OCI-LY7 (cell line): ENCODE measurements around the gene CRB2. TPM values are rescaled to one million over a fixed set of nuclear protein-coding genes. Genes with fewer than 3 reads are reported as not detected.

ENCODE experiments used
- BruUV-seq: library from RNA; stranded (reverse); fragments of 400-500 nt; replicated peaks from 2 replicates; lab custom pipeline; 2021; lab: Mats Ljungman, UMichigan
- CTCF ChIA-PET: fragments of 300-600 bp; sonication (Branson Sonifier 250); formaldehyde crosslinking; loops from one replicate; lab custom pipeline; 2022; ENCODE audit warnings: antibody characterized with exemption; ENCODE audit not compliant: unreplicated experiment; lab: Charles Lee
- POLR2A ChIA-PET: fragments of 300-600 bp; sonication (Branson Sonifier 250); formaldehyde crosslinking; loops from one replicate; lab custom pipeline; 2022; ENCODE audit warnings: antibody characterized with exemption; lab: Charles Lee
- DNase-seq: peaks from one replicate; pipeline ENCODE4 v3.0.0-alpha.2; 2015; ENCODE audit warnings: low spot score
- H2AFZ ChIP-seq: fragments of 200-600 bp; sonication (generic), shearing (Covaris generic); 2 replicates; pipeline ENCODE4 v1.6.1; 2014; ENCODE audit warnings: mild to moderate bottlenecking, antibody characterized with exemption, low read length, moderate library complexity
- H3K27ac ChIP-seq: fragments of 200-600 bp; sonication (generic); 2 replicates; pipeline ENCODE4 v1.5.1; 2014; ENCODE audit warnings: mixed run types, low read depth, mild to moderate bottlenecking, moderate library complexity, low read length, inconsistent platforms; ENCODE audit not compliant: poor library complexity, severe bottlenecking
- H3K36me3 ChIP-seq: fragments of 200-600 bp; sonication (generic); 2 replicates; pipeline ENCODE4 v1.6.1; 2014; ENCODE audit warnings: mild to moderate bottlenecking, antibody characterized with exemption, low read length, moderate library complexity, mixed read lengths; ENCODE audit not compliant: insufficient read depth
- H3K4me1 ChIP-seq: fragments of 200-600 bp; sonication (generic); 2 replicates; pipeline ENCODE4 v1.5.1; 2014; ENCODE audit warnings: mild to moderate bottlenecking, low read length; ENCODE audit not compliant: insufficient read depth, poor library complexity, severe bottlenecking
- H3K4me2 ChIP-seq: fragments of 200-600 bp; sonication (generic); 2 replicates; pipeline ENCODE4 v1.6.1; 2014; ENCODE audit warnings: mild to moderate bottlenecking, low read length
- H3K4me3 ChIP-seq: fragments of 200-600 bp; sonication (generic); 2 replicates; pipeline ENCODE4 v1.5.1; 2014; ENCODE audit warnings: mild to moderate bottlenecking, low read depth, low read length; ENCODE audit not compliant: poor library complexity, severe bottlenecking
- H3K79me2 ChIP-seq: fragments of 200-600 bp; sonication (generic); 2 replicates; pipeline ENCODE4 v1.6.1; 2016; ENCODE audit warnings: low read depth, mild to moderate bottlenecking, low read length, moderate library complexity, mixed read lengths; ENCODE audit not compliant: insufficient read depth
- H3K9me2 ChIP-seq: fragments of 200-600 bp; sonication (generic); 2 replicates; pipeline ENCODE4 v1.6.1; 2016; ENCODE audit warnings: mild to moderate bottlenecking, low read length, mixed read lengths; ENCODE audit not compliant: insufficient read depth
- H3K9me3 ChIP-seq: fragments of 200-600 bp; sonication (generic); 2 replicates; pipeline ENCODE4 v1.6.1; 2014; ENCODE audit warnings: mild to moderate bottlenecking, mixed run types, low read length, mixed read lengths
- H4K20me1 ChIP-seq: fragments of 200-600 bp; sonication (generic); 2 replicates; pipeline ENCODE4 v1.6.1; 2014; ENCODE audit warnings: mild to moderate bottlenecking, antibody characterized with exemption, low read length, moderate library complexity, mixed read lengths; ENCODE audit not compliant: insufficient read depth
- CTCF ChIP-seq: fragments of 200-600 bp; sonication (generic); conservative IDR thresholded peaks from 2 replicates; pipeline ENCODE4 v1.5.1; 2014; ENCODE audit warnings: mild to moderate bottlenecking, antibody characterized with exemption, low read length, moderate library complexity, mixed read lengths
- EZH2phosphoT487 ChIP-seq: fragments of 200-600 bp; sonication (generic); IDR thresholded peaks from 2 replicates; pipeline ENCODE4 v1.6.1; 2018; ENCODE audit warnings: low read depth, borderline replicate concordance, mild to moderate bottlenecking, mixed run types, antibody characterized with exemption, low read length, moderate library complexity, mixed read lengths
- intact Hi-C: fragments of 100-400 bp; cut with micrococcal nuclease; formaldehyde crosslinking; loops from one replicate; pipeline ENCODE4 v1.10.0; 2022; ENCODE audit not compliant: unreplicated experiment
- total RNA-seq, 2 experiments: library from RNA; depleted of rRNA in 1 of 2; stranded (reverse); fragments of >200 nt in 1 of 2; shearing (Covaris generic) in 1 of 2; gene quantifications; 2 replicates each; pipeline ENCODE4 v1.2.3, GENCODE V29; 2014 to 2022

CRB2 gene
- total RNA-seq, 2 experiments from 2014 or later, result 1.6 to 3.4 TPM

DNA sequence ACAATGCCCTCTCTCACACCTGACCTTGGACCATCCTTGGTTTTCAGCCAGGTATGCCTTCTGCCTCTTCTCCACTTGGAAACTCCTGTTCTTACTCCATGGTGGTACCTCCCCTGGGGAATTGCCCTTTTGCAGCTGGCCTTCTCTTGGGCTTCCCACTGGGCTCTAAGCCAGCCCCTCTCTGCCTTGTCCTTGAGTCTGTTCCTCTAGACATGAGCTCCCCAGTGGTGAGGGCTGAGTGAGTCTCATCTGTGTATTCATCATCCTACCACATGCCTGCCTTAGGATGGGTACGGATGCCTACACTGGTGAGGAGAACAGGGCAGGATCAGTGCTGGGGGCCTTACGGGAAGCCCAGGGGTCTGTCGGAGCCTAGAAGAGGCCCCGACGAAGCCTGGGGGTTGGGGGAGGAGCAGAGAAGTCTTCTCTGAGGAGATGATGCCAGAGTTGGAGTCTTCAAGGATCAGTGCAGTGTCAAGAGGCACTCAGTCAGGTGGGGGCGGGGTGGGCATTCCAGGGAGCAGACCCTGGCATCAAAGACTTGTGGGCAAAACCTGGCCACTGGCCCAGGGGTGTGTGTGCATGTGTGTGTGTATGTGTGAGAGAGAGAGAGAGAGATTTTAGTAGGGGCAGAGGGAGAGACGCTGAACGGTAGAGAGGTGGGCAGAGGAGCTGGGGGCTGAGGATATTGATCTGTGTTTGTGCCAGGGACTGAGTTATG is 5.2 kb upstream of the CRB2 start:
- no peak for DNase-seq
- Histone ChIP-seq H2AFZ (no peak overlapping the region), H3K79me2 (no peaks in the 10 kb centered on the region), H3K9me2 (no peaks in the 10 kb centered on the region), H3K4me2 (no peak overlapping the region), H4K20me1 (no peaks in the 10 kb centered on the region), H3K4me3 (no peak overlapping the region), H3K27ac (no peak overlapping the region), H3K36me3 (no peaks in the 10 kb centered on the region), H3K9me3 (no peaks in the 10 kb centered on the region; the same call in 1 of the 2 replicates), H3K4me1 (peaks cover 43% of the 10 kb centered on the region)
- intact Hi-C loops, result loop anchor here (1.0 to 5.0 kb wide), 2 partner anchors 268 to 358 kb away; no protein-coding TSS in a partner anchor
- no TSS peak for BruUV-seq
- POLR2A ChIA-PET, result interaction anchor here (0.7 kb wide), 1 partner anchor 255 kb away, joined by 3 read pairs; no protein-coding TSS in a partner anchor
- CTCF ChIA-PET, result interaction anchor here (0.5 to 2.0 kb wide), 4 partner anchors 9 to 259 kb away, joined by 3 to 11 read pairs (median 3); no protein-coding TSS in a partner anchor
- TF ChIP-seq CTCF (no peak), EZH2phosphoT487 (no peak)

DNA sequence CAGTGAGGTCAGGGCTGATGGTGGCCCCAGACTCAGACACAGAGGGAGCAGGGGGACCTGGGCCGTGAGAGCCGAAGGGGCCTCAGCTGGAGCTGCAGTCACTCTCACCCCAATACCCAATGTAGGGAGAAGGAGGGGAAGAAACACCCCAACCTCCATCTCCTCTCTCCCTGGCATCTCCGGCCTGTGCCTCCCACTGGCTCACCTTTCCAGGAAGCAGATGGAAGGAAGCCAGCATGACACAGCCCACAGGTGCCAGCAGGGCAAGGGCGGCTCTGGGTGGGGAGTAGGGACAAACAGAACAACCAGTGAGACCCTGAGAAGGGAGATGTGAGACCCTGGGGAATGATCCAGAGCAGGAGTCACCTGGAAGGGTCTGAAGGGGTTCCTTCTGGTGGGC is 3.0 kb upstream of the CRB2 start:
- H3K4me2 ChIP-seq, result no peak overlapping the region
- TF ChIP-seq CTCF (no peak), EZH2phosphoT487 (no peak)
- no peak overlapping the region for H3K4me3 ChIP-seq
- CTCF ChIA-PET, result no interaction called here
- no peaks in the 10 kb centered on the region for H3K36me3 ChIP-seq
- POLR2A ChIA-PET, result no interaction called here
- DNase-seq, result no peak
- H3K9me2 ChIP-seq, result no peaks in the 10 kb centered on the region
- no TSS peak for BruUV-seq
- no peak overlapping the region for H3K27ac ChIP-seq
- no peaks in the 10 kb centered on the region for H3K79me2 ChIP-seq
- H3K9me3 ChIP-seq, result no peaks in the 10 kb centered on the region
- H4K20me1 ChIP-seq, result no peaks in the 10 kb centered on the region
- H2AFZ ChIP-seq, result no peak overlapping the region
- peaks cover 26% of the 10 kb centered on the region for H3K4me1 ChIP-seq
- intact Hi-C loops, result loop anchor here (5.0 kb wide), 1 partner anchor 361 kb away; no protein-coding TSS in a partner anchor
